Panc1 (cell line): Measurements from ENCODE around the gene ZBTB8A.

Experiments
- CTCF ChIP-seq: fragments of 450-650 bp; IDR thresholded peaks from 2 replicates; pipeline ENCODE4 v1.5.1; 2017; ENCODE audit warnings: mild to moderate bottlenecking
- TCF7L2 ChIP-seq: IDR thresholded peaks from 2 replicates; pipeline ENCODE4 v1.6.1; 2011; ENCODE audit warnings: mild to moderate bottlenecking, low read depth, low read length, inconsistent platforms

DNA sequence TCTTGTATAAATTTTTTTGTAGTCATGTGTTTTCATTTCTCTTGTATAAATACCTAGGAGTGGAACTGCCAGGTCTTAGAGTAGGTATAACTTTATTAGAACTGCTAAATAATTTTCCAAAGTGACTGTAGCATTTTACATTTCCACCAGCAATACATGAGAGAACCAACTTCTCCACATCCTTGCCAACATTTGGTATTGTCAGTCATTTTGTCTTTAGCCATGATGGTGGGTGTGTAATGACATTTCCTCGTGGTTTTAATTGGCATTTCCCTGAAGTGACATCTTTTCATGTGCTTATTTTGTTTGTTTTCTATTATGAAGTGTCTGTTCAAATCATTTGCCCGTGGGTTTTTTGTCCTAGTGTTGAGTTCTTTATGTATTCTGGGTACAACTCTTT is 29.7 kb downstream of the ZBTB8A start:
- TF ChIP-seq CTCF (no peak), TCF7L2 (no peak)
